Measurements from ENCODE around the gene CDK10. TPM values are rescaled to one million over a fixed set of nuclear protein-coding genes. Genes with fewer than 3 reads are reported as not detected.

CDK10 gene
- polyA plus RNA-seq, 3 donors, result 16.5 to 107 (median 18.3) TPM

GRCh38 chr16:89646270-89646669, 40.2 kb upstream of the CDK10 start:
- H2AFZ ChIP-seq (ENCODE audit: insufficient read depth, low read depth, low read length, poor library complexity, severe bottlenecking), result no peak overlapping the region
- H3K4me1 ChIP-seq (ENCODE audit: control insufficient read depth in 1 of 2, insufficient read depth in 2 of 2, low read length in 2 of 2), result no peaks in the 10 kb centered on the region
- WGBS (ENCODE audit: insufficient coverage), result 95% methylated on average over 16 of the region's 22 CpGs
- Mint-ChIP-seq H3K4me3 (no peak overlapping the region), H3K9me3 (peaks cover 0 to 2% (median 0%) of the 10 kb centered on the region in 7 donors), H3K36me3 (peaks cover 44 to 66% of the 10 kb centered on the region in 2 donors), H3K27me3 (ENCODE audit: low read depth in 3 of 3) (peaks cover 0 to 2% (median 1%) of the 10 kb centered on the region in 3 donors), H3K4me1 (no peaks in the 10 kb centered on the region), H3K27ac (peak overlapping the region in 1 of 7 donors; percentile 75)
- no peak overlapping the region for H3K27ac ChIP-seq (ENCODE audit: low read depth in 1 of 2, low read length in 2 of 2)
- H3K9me3 ChIP-seq (replicated peaks in 1 of 2; ENCODE audit: control insufficient read depth in 1 of 2, insufficient read depth in 1 of 2, low read length in 2 of 2), result no peaks in the 10 kb centered on the region
- H4K20me1 ChIP-seq (ENCODE audit: insufficient read depth, low read length), result peaks cover 28% of the 10 kb centered on the region
- H3K4me2 ChIP-seq (replicated peaks; ENCODE audit: extremely low read depth, low read length, poor library complexity, severe bottlenecking), result no peak overlapping the region
- H3K27me3 ChIP-seq (ENCODE audit: control insufficient read depth in 2 of 2, insufficient read depth in 2 of 2, low read length in 2 of 2), result no peaks in the 10 kb centered on the region
- peaks cover 3% of the 10 kb centered on the region for H3K79me2 ChIP-seq (ENCODE audit: insufficient read depth, low read length)
- no peak overlapping the region for H3K4me3 ChIP-seq (replicated peaks in 1 of 3; ENCODE audit: low read depth in 2 of 3, low read length in 3 of 3)
- TF ChIP-seq CTCF (IDR thresholded peaks at IDR 0.05), result no peak
- intact Hi-C loops (cut with micrococcal nuclease), result loop anchor here in 1 of 2 donors (10.0 kb wide), 1 partner anchor 71 kb away; the partner anchor contains the start of gene CPNE7
- H3K36me3 ChIP-seq (replicated peaks in 1 of 2; ENCODE audit: control insufficient read depth in 1 of 2, insufficient read depth in 2 of 2, low read length in 2 of 2), result peaks cover 50 to 59% of the 10 kb centered on the region in 2 donors
- no peak for DNase-seq
- no peak overlapping the region for H3K9ac ChIP-seq (ENCODE audit: insufficient read depth, low read length, poor library complexity, severe bottlenecking)

GRCh38 chr16:89646906-89647305, 39.6 kb upstream of the CDK10 start:
- intact Hi-C loops (cut with micrococcal nuclease), result loop anchor here in 1 of 2 donors (10.0 kb wide), 1 partner anchor 72 kb away; the partner anchor contains the start of gene CPNE7
- Mint-ChIP-seq H3K27me3 (ENCODE audit: low read depth in 3 of 3) (peaks cover 0 to 2% (median under 1%) of the 10 kb centered on the region in 3 donors), H3K36me3 (peaks cover 46 to 72% of the 10 kb centered on the region in 2 donors), H3K4me1 (no peaks in the 10 kb centered on the region), H3K4me3 (no peak overlapping the region), H3K9me3 (peaks cover 0 to 2% (median 0%) of the 10 kb centered on the region in 7 donors), H3K27ac (no peak overlapping the region)
- no peak overlapping the region for H2AFZ ChIP-seq (ENCODE audit: insufficient read depth, low read depth, low read length, poor library complexity, severe bottlenecking)
- no peaks in the 10 kb centered on the region for H3K27me3 ChIP-seq (ENCODE audit: control insufficient read depth in 2 of 2, insufficient read depth in 2 of 2, low read length in 2 of 2)
- no peak for DNase-seq
- H3K9me3 ChIP-seq (replicated peaks in 1 of 2; ENCODE audit: control insufficient read depth in 1 of 2, insufficient read depth in 1 of 2, low read length in 2 of 2), result no peaks in the 10 kb centered on the region
- H3K36me3 ChIP-seq (replicated peaks in 1 of 2; ENCODE audit: control insufficient read depth in 1 of 2, insufficient read depth in 2 of 2, low read length in 2 of 2), result peaks cover 56 to 66% of the 10 kb centered on the region in 2 donors
- 96% methylated on average over 10 of the region's 12 CpGs for WGBS (ENCODE audit: insufficient coverage)
- no peak overlapping the region for H3K27ac ChIP-seq (ENCODE audit: low read depth in 1 of 2, low read length in 2 of 2)
- H4K20me1 ChIP-seq (ENCODE audit: insufficient read depth, low read length), result peaks cover 34% of the 10 kb centered on the region
- H3K4me3 ChIP-seq (replicated peaks in 1 of 3; ENCODE audit: low read depth in 2 of 3, low read length in 3 of 3), result no peak overlapping the region
- no peaks in the 10 kb centered on the region for H3K4me1 ChIP-seq (ENCODE audit: control insufficient read depth in 1 of 2, insufficient read depth in 2 of 2, low read length in 2 of 2)
- no peak overlapping the region for H3K9ac ChIP-seq (ENCODE audit: insufficient read depth, low read length, poor library complexity, severe bottlenecking)
- H3K79me2 ChIP-seq (ENCODE audit: insufficient read depth, low read length), result peaks cover 7% of the 10 kb centered on the region
- no peak for TF ChIP-seq CTCF (IDR thresholded peaks at IDR 0.05)
- no peak overlapping the region for H3K4me2 ChIP-seq (replicated peaks; ENCODE audit: extremely low read depth, low read length, poor library complexity, severe bottlenecking)
